ENCODE measurements around the gene SRRM4. TPM values are rescaled to one million over a fixed set of nuclear protein-coding genes. Genes with fewer than 3 reads are reported as not detected.

The SRRM4 gene
- total and polyA plus RNA-seq, 4 donors: not detected

- TF ChIP-seq, protein P1, sequence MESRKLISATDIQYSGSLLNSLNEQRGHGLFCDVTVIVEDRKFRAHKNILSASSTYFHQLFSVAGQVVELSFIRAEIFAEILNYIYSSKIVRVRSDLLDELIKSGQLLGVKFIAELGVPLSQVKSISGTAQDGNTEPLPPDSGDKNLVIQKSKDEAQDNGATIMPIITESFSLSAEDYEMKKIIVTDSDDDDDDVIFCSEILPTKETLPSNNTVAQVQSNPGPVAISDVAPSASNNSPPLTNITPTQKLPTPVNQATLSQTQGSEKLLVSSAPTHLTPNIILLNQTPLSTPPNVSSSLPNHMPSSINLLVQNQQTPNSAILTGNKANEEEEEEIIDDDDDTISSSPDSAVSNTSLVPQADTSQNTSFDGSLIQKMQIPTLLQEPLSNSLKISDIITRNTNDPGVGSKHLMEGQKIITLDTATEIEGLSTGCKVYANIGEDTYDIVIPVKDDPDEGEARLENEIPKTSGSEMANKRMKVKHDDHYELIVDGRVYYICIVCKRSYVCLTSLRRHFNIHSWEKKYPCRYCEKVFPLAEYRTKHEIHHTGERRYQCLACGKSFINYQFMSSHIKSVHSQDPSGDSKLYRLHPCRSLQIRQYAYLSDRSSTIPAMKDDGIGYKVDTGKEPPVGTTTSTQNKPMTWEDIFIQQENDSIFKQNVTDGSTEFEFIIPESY (IDR thresholded peaks at IDR 0.05): no peak
- no peak for TF ChIP-seq HNF4G (IDR thresholded peaks at IDR 0.05)
- TF ChIP-seq FOXA2 (IDR thresholded peaks at IDR 0.05): no peak
- no peak for TF ChIP-seq RXRA (IDR thresholded peaks at IDR 0.05)
- no peak for TF ChIP-seq HNF4A (conservative IDR thresholded peaks at IDR 0.05)
- no peak for TF ChIP-seq RAD21 (IDR thresholded peaks at IDR 0.05)
- TF ChIP-seq EGR1 (IDR thresholded peaks at IDR 0.05; ENCODE audit: low read depth in 2 of 2): no peak
- no peak for TF ChIP-seq MAX (IDR thresholded peaks at IDR 0.05)
- TF ChIP-seq TAF1 (conservative IDR thresholded peaks at IDR 0.05): no peak
- TF ChIP-seq NR2F2 (IDR thresholded peaks at IDR 0.05): no peak
Measured at GRCh38 chr12:119167902-119168301, 186.6 kb downstream of the SRRM4 start (continued).

- TF ChIP-seq JUND (IDR thresholded peaks at IDR 0.05) (no peak), TAF1 (conservative IDR thresholded peaks at IDR 0.05) (no peak), RAD21 (IDR thresholded peaks at IDR 0.05) (no peak), SP1 (IDR thresholded peaks at IDR 0.05) (no peak), HNF4A (conservative IDR thresholded peaks at IDR 0.05) (no peak), ATF3 (IDR thresholded peaks at IDR 0.05) (no peak), MAX (IDR thresholded peaks at IDR 0.05) (no peak), REST (IDR thresholded peaks at IDR 0.05) (no peak)
- H3K4me1 ChIP-seq (ENCODE audit: control insufficient read depth in 4 of 4, insufficient read depth in 4 of 4, low read length in 3 of 4): no peaks in the 10 kb centered on the region
- no peaks in the 10 kb centered on the region for H3K36me3 ChIP-seq (ENCODE audit: control insufficient read depth in 4 of 4, insufficient read depth in 3 of 4, low read depth in 1 of 4, low read length in 3 of 4)
- H3K9ac ChIP-seq (ENCODE audit: low read depth in 1 of 2, low read length in 2 of 2): no peak overlapping the region
- H3K27me3 ChIP-seq (ENCODE audit: control insufficient read depth in 4 of 4, insufficient read depth in 4 of 4, low read length in 3 of 4): peaks cover 0 to 7% (median 0%) of the 10 kb centered on the region in 4 donors
- no peak overlapping the region for H3K4me3 ChIP-seq (ENCODE audit: low read depth in 1 of 3, low read length in 3 of 3)
- H3K27ac ChIP-seq (ENCODE audit: low read depth in 1 of 2, low read length in 2 of 2): no peak overlapping the region
- no peak for DNase-seq (ENCODE audit: low spot score)
- WGBS: 83% methylated on average over 3 of the region's 3 CpGs
- no peaks in the 10 kb centered on the region for H3K9me3 ChIP-seq (ENCODE audit: control insufficient read depth in 4 of 4, low read length in 3 of 4)
Measured at GRCh38 chr12:119168721-119169120, 187.4 kb downstream of the SRRM4 start.

DNA sequence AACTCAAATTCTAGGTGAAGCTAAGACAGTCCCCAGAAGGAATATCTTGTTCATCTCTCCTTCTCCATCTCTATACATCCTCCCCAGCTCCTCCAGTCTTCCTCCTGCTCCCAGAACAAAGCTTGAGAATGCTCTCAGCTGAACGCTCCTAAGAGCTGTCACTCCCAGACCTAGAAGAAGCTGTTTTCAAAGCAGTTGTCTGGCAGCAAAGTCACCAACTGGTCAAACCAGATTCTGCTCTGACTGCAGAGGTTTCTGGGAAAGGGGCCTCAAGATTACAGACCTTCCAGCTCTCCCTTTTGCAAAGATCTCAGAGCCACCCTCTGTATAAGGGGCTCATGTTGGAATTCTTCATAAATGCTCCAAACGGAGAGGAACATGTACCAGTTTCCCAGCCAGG is 187.8 kb downstream of the SRRM4 start:
- TF ChIP-seq ATF3 (IDR thresholded peaks at IDR 0.05) (no peak), FOXA2 (IDR thresholded peaks at IDR 0.05) (no peak), SP1 (IDR thresholded peaks at IDR 0.05) (no peak), HNF4A (conservative IDR thresholded peaks at IDR 0.05) (no peak), HNF4G (IDR thresholded peaks at IDR 0.05) (no peak), FOXA1 (IDR thresholded peaks at IDR 0.05) (no peak), GABPA (IDR thresholded peaks at IDR 0.05 in 1 of 2, conservative IDR thresholded peaks at IDR 0.05 in 1 of 2) (no peak), TAF1 (conservative IDR thresholded peaks at IDR 0.05) (no peak), YY1 (IDR thresholded peaks at IDR 0.05) (no peak), REST (IDR thresholded peaks at IDR 0.05) (no peak)
- TF ChIP-seq, protein P1 (IDR thresholded peaks at IDR 0.05): no peak
- Histone ChIP-seq H3K9me3 (ENCODE audit: control insufficient read depth in 4 of 4, low read length in 3 of 4) (no peaks in the 10 kb centered on the region), H3K27me3 (ENCODE audit: control insufficient read depth in 4 of 4, insufficient read depth in 4 of 4, low read length in 3 of 4) (peaks cover 0 to 7% (median 0%) of the 10 kb centered on the region in 4 donors), H3K4me3 (ENCODE audit: low read depth in 1 of 3, low read length in 3 of 3) (no peak overlapping the region), H3K9ac (ENCODE audit: low read depth in 1 of 2, low read length in 2 of 2) (no peak overlapping the region), H3K4me1 (ENCODE audit: control insufficient read depth in 4 of 4, insufficient read depth in 4 of 4, low read length in 3 of 4) (no peaks in the 10 kb centered on the region), H3K27ac (ENCODE audit: low read depth in 1 of 2, low read length in 2 of 2) (no peak overlapping the region), H3K36me3 (ENCODE audit: control insufficient read depth in 4 of 4, insufficient read depth in 3 of 4, low read depth in 1 of 4, low read length in 3 of 4) (no peaks in the 10 kb centered on the region)
- DNase-seq (ENCODE audit: low spot score): no peak
- 50% methylated on average over 2 of the region's 2 CpGs for WGBS

All from liver (tissue), 9 donors.